Upper lobe of right lung (tissue), 1 donor: ENCODE measurements around the gene COL3A1. TPM values are rescaled to one million over a fixed set of nuclear protein-coding genes. Genes with fewer than 3 reads are reported as not detected.

Experiments
- ATAC-seq: fragments of 200-7000 bp; cut with Tn5 transposase; one replicate; pipeline ENCODE4 v1.9.1; 2020; ENCODE audit warnings: mild to moderate bottlenecking, moderate library complexity
- DNase-seq: peaks from one replicate; pipeline ENCODE4 v3.0.0-alpha.2; 2020
- H3K27ac ChIP-seq: fragments of 200-600 bp; one replicate; pipeline ENCODE4 v1.8.0; 2022
- H3K27me3 ChIP-seq: fragments of 200-600 bp; one replicate; pipeline ENCODE4 v1.8.0; 2022; ENCODE audit warnings: mild to moderate bottlenecking
- H3K36me3 ChIP-seq: fragments of 200-600 bp; one replicate; pipeline ENCODE4 v1.8.0; 2022
- H3K4me1 ChIP-seq: fragments of 200-600 bp; one replicate; pipeline ENCODE4 v1.8.0; 2022
- H3K4me3 ChIP-seq: fragments of 200-600 bp; one replicate; pipeline ENCODE4 v1.8.0; 2022; ENCODE audit warnings: mild to moderate bottlenecking
- H3K9me3 ChIP-seq: fragments of 200-600 bp; one replicate; pipeline ENCODE4 v1.8.0; 2022
- intact Hi-C: fragments of 100-400 bp; cut with DNase I; formaldehyde crosslinking; loops from one replicate; pipeline ENCODE4 v1.11.0; 2022
- total RNA-seq: library from RNA; stranded (reverse); fragmentation: NEBNext Ultra II Directional; extraction: Animal tissue kit (Norgen Biotek cat#: 25700); gene quantifications from one replicate; pipeline ENCODE4 v1.2.1, GENCODE V29; 2021
- TF ChIP-seq, protein P1 (sequence below): fragments of 200-600 bp; IDR thresholded peaks from one replicate; pipeline ENCODE4 v1.8.0; 2022; ENCODE audit warnings: antibody characterized with exemption
- donor health status: DM: no; HTN: yes; CAD: no; lungs with severe emphysema.

COL3A1 gene
- total RNA-seq, 1 donor from 2014 or later, result 188 TPM

DNA sequence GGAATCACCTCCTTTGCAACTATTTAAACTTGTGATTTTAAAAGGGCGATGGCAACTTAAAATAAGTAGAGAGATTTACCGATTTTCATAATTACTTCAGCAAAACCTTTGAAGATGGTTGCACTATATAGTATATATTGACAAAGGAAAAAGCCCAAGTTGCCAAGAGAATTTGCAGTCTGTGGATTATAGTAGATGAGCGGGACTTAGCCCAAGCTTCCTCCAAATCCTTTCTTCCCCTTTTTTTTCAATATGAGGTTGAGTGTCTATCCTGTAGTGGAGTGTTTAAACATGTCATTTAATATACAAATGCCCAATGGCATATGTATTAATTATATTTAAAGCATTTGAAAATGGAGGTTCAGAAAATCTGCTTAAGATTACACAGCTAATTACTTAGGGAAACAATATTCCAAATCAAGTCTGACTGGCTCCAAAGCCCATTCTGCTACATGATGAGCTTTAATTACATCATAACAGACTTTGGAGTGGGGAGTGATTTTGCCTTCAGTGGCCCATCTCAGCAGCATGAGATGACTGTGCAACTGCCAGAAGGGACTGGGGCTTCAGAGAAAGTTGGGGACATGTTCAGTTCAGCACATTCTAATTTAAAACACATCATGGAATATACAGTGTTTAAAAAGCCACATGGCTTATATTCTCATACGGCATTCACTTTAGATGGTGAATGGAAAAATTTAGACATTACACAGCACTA is 73.2 kb downstream of the COL3A1 start:
- intact Hi-C loops, result no loop called here
- H3K4me1 ChIP-seq, result no peaks in the 10 kb centered on the region
- DNase-seq (no peak), ATAC-seq (no peak)
- H3K27ac ChIP-seq, result no peak overlapping the region
- TF ChIP-seq, protein P1, sequence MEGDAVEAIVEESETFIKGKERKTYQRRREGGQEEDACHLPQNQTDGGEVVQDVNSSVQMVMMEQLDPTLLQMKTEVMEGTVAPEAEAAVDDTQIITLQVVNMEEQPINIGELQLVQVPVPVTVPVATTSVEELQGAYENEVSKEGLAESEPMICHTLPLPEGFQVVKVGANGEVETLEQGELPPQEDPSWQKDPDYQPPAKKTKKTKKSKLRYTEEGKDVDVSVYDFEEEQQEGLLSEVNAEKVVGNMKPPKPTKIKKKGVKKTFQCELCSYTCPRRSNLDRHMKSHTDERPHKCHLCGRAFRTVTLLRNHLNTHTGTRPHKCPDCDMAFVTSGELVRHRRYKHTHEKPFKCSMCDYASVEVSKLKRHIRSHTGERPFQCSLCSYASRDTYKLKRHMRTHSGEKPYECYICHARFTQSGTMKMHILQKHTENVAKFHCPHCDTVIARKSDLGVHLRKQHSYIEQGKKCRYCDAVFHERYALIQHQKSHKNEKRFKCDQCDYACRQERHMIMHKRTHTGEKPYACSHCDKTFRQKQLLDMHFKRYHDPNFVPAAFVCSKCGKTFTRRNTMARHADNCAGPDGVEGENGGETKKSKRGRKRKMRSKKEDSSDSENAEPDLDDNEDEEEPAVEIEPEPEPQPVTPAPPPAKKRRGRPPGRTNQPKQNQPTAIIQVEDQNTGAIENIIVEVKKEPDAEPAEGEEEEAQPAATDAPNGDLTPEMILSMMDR, result no peak
- H3K27me3 ChIP-seq, result no peaks in the 10 kb centered on the region
- no peaks in the 10 kb centered on the region for H3K9me3 ChIP-seq
- H3K4me3 ChIP-seq, result no peak overlapping the region
- peaks cover 10% of the 10 kb centered on the region for H3K36me3 ChIP-seq

DNA sequence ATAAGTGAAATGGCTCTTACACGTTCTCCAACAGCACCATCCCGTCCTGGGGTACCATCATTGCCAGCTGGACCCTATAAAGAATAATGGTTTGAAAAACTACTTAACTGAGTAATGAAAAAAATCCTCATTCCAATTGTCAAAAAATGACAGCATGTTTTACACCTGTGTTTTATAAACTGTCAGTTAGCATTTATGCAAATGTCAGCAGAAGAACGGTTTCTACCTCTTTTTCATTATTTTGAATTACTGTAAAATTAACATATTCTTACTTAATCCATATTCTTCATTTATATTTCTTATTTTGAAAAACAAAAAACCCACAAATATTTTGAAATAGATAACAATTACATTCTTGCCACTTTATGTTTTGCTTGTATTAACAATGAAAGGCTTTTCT is 74.0 kb downstream of the COL3A1 start:
- H3K36me3 ChIP-seq, result peaks cover 12% of the 10 kb centered on the region
- no peak for DNase-seq
- no peaks in the 10 kb centered on the region for H3K9me3 ChIP-seq
- TF ChIP-seq, protein P1, result no peak
- no peak for ATAC-seq
- intact Hi-C loops, result no loop called here
- H3K27ac ChIP-seq, result no peak overlapping the region
- no peaks in the 10 kb centered on the region for H3K4me1 ChIP-seq
- no peak overlapping the region for H3K4me3 ChIP-seq
- H3K27me3 ChIP-seq, result no peaks in the 10 kb centered on the region

DNA sequence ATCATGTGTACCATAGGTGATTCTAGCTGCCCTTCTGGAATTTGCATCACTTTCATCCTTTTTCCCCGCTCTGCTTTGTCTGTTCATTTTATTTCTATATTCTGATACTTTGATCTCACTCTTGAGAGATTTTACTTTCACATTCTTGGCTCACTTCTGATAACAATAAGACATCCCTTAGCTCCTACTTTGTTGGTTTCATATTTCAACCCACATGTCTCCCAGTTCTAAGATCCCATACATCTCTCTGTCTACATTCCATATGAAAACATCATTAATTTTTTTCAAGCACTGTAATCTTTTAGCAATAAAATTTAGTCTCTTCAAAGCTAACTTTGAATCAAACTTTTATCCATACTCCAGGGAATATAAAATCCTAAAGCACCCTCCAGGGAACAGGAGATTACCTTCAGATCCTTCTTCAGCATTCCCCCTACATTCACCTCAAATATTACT is 75.6 kb downstream of the COL3A1 start:
- TF ChIP-seq, protein P1, result no peak
- DNase-seq (no peak), ATAC-seq (no peak)
- H3K36me3 ChIP-seq, result peaks cover 12% of the 10 kb centered on the region
- H3K4me1 ChIP-seq, result no peaks in the 10 kb centered on the region
- no peak overlapping the region for H3K27ac ChIP-seq
- no peak overlapping the region for H3K4me3 ChIP-seq
- intact Hi-C loops, result no loop called here
- no peaks in the 10 kb centered on the region for H3K9me3 ChIP-seq
- H3K27me3 ChIP-seq, result no peaks in the 10 kb centered on the region

- no peaks in the 10 kb centered on the region for H3K27me3 ChIP-seq
- H3K27ac ChIP-seq, result no peak overlapping the region
- no peak for DNase-seq
- intact Hi-C loops, result no loop called here
- H3K4me1 ChIP-seq, result no peaks in the 10 kb centered on the region
- H3K9me3 ChIP-seq, result no peaks in the 10 kb centered on the region
- H3K36me3 ChIP-seq, result peaks cover 10% of the 10 kb centered on the region
- ATAC-seq, result no peak
- TF ChIP-seq, protein P1, result no peak
- H3K4me3 ChIP-seq, result no peak overlapping the region
These were observed 76.1 kb downstream of the COL3A1 start for GRCh38 chr2:189050165-189050712.

- no peak overlapping the region for H3K4me3 ChIP-seq
- ATAC-seq, result no peak
- H3K4me1 ChIP-seq, result no peaks in the 10 kb centered on the region
- intact Hi-C loops, result no loop called here
- no peak for DNase-seq
- H3K27me3 ChIP-seq, result no peaks in the 10 kb centered on the region
- peaks cover 6% of the 10 kb centered on the region for H3K36me3 ChIP-seq
- TF ChIP-seq, protein P1, result no peak
- no peaks in the 10 kb centered on the region for H3K9me3 ChIP-seq
- H3K27ac ChIP-seq, result no peak overlapping the region
These were observed 82.3 kb downstream of the COL3A1 start for GRCh38 chr2:189056200-189057106.
